Amniotic epithelial cell (primary cell): Measurements from ENCODE around the gene LAMTOR2.
A peak's percentile ranks its signal among the peaks of the same experiment; 100 is the strongest.

ENCODE experiments used
- DNase-seq: peaks from one replicate; pipeline ENCODE4 v3.0.0-alpha.2; 2010; ENCODE audit warnings: low read depth

Gene LAMTOR2

GRCh38 chr1:156076609-156077429 lies 22.2 kb downstream of the LAMTOR2 start:
- no peak for DNase-seq

- DNase-seq: no peak
These were observed 22.8 kb downstream of the LAMTOR2 start for GRCh38 chr1:156077430-156077760.

GRCh38 chr1:156078728-156079127 lies 24.1 kb downstream of the LAMTOR2 start:
- no peak for DNase-seq

- DNase-seq: no peak
These were observed 25.2 kb downstream of the LAMTOR2 start for GRCh38 chr1:156079762-156080161.

- DNase-seq: no peak
These were observed 25.8 kb downstream of the LAMTOR2 start for GRCh38 chr1:156080241-156080862.

- DNase-seq: no peak
These were observed 26.2 kb downstream of the LAMTOR2 start for GRCh38 chr1:156080863-156081179.

GRCh38 chr1:156081180-156081916 lies 26.8 kb downstream of the LAMTOR2 start:
- DNase-seq: no peak

GRCh38 chr1:156081917-156082308 lies 27.3 kb downstream of the LAMTOR2 start:
- no peak for DNase-seq

GRCh38 chr1:156082309-156083091 lies 27.9 kb downstream of the LAMTOR2 start, which contains the start of gene MEX3A:
Gene MEX3A (minus strand): TSS chr1:156082465. CDS start chr1:156081998, 467 bp downstream.
- DNase-seq: peak; percentile 61

GRCh38 chr1:156083800-156084790 lies 29.5 kb downstream of the LAMTOR2 start:
- DNase-seq: no peak

- peak; percentile 80 for DNase-seq
These were observed 31.7 kb downstream of the LAMTOR2 start for GRCh38 chr1:156086256-156086662.

GRCh38 chr1:156089704-156090103 lies 35.1 kb downstream of the LAMTOR2 start:
- no peak for DNase-seq

- no peak for DNase-seq
These were observed 35.7 kb downstream of the LAMTOR2 start for GRCh38 chr1:156090138-156090839.

- peak; percentile 67 for DNase-seq
These were observed 36.2 kb downstream of the LAMTOR2 start for GRCh38 chr1:156090840-156091188.

- DNase-seq: no peak
These were observed 37.0 kb downstream of the LAMTOR2 start for GRCh38 chr1:156091610-156092009.

- DNase-seq: peak; percentile 43
These were observed 41.4 kb downstream of the LAMTOR2 start for GRCh38 chr1:156095906-156096508.

- DNase-seq: peak; percentile 67
These were observed 42.2 kb downstream of the LAMTOR2 start for GRCh38 chr1:156096640-156097391.

GRCh38 chr1:156097499-156098178 lies 43.1 kb downstream of the LAMTOR2 start:
- DNase-seq: no peak

GRCh38 chr1:156098784-156099183 lies 44.2 kb downstream of the LAMTOR2 start:
- no peak for DNase-seq
